GM03348 (cell line): Measurements from ENCODE around the gene RPLP2.

Experiments used
- DNase-seq: peaks from one replicate; pipeline ENCODE4 v3.0.0; 2012; ENCODE audit warnings: low spot score

Gene RPLP2

DNA sequence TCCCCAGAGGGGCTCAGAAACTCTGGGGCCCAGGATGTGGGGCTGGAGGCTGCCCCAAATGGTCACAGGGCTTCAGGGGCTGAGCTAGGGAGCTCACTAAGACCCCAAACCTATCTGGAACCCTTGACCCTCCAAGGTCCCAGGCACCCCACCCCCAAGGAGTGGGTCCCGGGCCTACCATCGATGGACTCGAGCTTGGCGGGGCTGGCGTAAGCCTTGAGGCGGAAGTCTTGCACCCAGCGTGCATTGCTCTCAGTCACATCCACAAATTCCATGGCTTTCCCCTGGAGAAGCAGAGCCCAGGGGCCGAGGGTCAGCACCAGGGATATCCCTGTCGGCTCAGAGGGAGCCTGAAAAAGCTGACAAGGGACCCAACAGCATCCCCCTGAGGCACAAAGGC, 35.9 kb upstream of the RPLP2 start:
- DNase-seq, result no peak

- DNase-seq, result peak; percentile 53
Observed at GRCh38 chr11:774873-775592, 34.7 kb upstream of the RPLP2 start.

DNA sequence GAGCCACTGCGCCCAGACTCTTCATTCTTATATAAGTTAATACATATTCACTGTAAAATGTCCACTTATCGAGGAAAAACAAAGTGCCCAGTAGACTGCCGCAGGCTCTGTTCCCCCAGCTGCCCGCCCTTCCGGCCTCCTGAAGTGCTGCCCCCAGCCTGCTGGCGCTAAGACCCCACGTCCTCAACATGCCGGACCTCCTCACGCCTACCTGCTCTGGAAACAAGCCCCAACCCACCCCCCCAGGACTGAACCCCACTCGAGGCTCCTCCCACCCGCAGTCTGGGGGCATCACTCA, 33.6 kb upstream of the RPLP2 start:
- no peak for DNase-seq

- no peak for DNase-seq
Observed at GRCh38 chr11:776561-777287, 33.0 kb upstream of the RPLP2 start.

GRCh38 chr11:777288-778255, 32.2 kb upstream of the RPLP2 start, which contains the start of gene GATD1:
Gene GATD1, minus strand, starts transcription at chr11:777487. Its CDS starts 25 bp downstream, at chr11:777462.
- DNase-seq, result peak; percentile 100

DNA sequence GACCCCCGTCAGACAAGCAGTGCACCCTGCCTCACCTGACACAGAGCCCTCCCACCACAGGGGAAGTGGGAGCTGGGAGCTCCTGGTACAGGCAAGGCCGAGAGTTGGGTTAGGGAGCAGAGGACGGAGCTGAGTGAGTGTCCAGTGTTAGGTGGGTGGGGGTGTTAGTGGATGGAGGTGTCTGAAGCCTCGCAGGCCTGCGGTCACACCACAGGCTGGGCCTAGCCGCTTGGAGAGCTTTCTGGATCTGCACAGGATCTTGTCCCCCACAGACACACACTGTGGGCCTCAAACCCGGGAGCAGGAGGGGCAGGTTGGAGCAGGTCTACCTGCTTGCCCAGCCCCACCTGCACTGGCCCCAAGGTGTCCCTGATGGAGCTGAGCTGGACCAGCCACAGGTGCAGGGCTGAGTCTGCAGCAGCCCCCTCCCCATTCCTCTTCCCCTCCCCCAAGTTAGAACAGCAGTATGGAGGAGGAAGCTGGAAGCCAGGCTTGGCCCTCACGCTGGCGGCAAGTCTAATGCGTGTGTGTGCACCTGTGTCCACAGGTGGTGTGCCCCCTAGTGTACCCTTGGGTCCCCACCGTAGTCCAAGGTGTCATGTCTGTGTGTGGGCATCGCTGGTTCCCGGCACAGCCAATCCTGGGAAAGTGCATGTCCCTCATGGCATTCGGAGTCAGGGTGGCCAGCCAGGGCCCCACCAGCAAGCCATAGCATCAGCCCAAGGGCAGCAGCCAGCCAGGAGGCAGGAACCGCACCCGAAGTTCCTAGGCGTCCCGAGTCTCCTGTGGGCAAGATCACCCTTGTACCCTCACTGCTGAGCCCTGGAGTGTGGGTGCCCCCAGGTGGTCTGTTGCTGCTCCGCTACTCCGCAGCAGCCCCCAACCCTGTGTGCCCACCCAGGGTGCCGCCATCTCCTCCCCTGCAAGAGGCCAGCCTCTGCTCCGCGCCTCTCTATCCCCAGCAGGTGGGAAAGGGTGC, 30.5 kb upstream of the RPLP2 start:
- DNase-seq, result no peak

DNA sequence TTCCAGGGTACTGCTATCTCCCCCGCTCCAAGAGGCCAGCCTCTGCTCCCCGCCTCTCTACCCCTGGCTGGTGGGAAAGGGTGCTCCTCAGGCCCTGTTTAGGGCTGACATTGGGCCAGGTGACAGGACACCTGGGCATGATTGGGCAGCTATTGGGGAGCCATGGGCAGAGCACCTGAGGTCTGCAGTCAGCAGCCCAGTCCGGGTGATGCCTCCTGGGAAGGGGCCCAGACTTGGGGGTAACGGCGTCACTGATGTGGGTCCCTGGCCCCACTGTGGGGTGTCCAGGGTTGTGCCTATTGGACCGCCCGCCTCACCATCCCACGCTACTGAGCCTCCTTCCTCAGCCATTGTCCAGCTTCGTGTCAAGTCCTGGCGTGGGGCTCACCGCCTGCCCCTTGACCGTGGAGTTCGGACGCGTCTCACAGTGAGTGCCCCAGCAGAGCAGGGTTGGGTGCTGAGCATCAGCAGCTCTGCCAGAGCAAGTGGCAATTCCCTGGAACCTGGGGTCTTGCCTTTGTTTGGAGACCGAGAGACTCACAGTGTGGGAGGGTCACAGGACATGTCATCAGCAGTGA, 29.7 kb upstream of the RPLP2 start:
- no peak for DNase-seq

DNA sequence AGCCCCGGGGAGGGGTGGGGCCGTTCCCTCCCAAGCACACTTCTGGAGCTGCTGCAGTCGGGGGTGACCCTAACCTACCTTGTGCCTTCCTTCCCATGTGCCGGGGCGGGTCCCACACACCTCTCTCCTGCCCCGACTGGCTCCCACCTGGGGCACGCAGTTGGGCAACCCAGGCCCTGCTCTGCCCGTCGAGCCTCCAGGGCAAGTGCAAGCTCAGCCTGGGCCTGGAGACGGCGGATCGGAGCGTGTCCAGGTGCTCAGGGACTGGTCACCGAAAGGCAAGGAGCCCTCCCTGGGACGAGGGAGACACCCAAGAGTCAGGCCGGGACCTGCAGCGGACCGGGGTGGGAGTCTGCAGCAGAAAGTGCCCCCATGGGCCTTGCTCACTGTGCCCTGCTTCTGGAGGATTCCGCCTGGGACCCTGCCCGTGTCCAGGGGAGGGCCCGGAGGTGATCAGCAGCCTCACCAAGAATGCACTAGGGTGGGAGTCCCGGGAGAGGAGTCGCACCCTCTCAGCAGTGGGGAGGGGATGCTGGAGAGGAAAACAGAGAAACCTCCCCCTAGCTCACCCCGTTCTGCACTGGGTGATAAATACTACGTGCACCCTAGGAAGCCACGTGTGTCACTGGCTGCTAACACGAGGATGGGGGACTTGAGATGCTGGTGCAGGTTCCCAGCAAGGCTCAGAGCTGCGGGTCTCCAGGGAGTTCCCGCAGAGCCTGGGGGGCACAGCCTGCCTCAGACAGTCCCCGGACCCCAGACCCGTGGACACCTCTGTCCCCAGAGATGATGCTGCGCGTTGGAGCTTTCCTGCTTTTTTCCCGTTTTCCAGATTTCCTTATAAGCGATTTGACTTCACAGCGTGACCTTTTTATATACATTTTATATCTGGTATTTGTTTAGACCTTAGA, 27.2 kb upstream of the RPLP2 start:
- no peak for DNase-seq

DNA sequence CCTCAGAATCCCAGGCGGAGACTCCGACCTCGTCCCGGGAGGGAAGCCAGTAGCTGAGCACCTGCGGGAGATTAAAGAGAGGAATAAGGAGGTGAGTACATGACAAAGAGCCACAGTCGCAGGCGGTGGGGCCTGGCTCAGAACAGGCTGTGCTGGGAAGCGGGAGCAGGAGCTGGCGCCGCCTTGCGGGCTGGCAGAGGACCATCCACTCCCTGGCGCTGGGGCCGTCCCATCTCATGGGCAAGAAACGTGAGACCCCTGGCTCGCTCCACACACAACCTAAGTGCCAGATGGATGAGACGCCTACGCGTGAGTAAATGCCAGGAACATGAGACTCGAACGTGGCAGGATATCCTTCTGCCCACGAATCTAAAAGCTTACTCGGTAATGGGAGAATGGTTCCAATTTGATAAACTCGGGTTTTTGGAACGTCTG, 26.2 kb upstream of the RPLP2 start:
- peak; percentile 88 for DNase-seq

- no peak for DNase-seq
Observed at GRCh38 chr11:786235-787083, 23.3 kb upstream of the RPLP2 start.

- no peak for DNase-seq
Observed at GRCh38 chr11:787084-787675, 22.6 kb upstream of the RPLP2 start.

DNA sequence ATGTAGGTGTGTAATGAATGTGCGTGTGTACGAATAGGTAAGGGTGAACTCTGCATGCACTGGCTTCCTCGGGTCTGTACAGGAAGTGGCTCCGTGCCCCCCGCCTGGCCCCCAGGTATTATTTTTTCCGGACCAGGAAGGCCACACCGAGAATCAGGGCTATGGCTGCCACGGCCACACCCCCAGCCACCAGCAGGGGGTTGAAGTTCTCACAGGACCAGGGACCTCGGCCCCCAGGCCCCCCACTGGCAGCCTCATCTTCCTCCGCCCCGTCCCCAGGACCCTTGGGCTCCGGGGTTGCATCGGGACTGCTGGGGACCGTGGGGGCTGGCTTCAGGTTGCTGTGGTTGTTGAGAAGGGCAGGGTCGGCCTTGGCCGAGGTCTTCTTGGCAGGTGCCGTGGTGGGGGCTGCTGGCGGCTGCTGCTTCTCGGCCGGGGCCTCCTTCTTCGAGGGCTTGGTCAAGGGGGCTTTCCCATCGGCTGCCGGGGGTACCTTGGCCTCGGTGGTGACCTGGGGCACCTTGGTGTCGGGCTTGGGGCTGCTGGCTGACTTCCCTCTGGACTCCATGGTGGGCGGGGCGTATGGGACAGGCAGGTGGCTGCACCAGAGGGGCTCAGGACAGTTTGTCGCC, 21.6 kb upstream of the RPLP2 start:
- no peak for DNase-seq

DNA sequence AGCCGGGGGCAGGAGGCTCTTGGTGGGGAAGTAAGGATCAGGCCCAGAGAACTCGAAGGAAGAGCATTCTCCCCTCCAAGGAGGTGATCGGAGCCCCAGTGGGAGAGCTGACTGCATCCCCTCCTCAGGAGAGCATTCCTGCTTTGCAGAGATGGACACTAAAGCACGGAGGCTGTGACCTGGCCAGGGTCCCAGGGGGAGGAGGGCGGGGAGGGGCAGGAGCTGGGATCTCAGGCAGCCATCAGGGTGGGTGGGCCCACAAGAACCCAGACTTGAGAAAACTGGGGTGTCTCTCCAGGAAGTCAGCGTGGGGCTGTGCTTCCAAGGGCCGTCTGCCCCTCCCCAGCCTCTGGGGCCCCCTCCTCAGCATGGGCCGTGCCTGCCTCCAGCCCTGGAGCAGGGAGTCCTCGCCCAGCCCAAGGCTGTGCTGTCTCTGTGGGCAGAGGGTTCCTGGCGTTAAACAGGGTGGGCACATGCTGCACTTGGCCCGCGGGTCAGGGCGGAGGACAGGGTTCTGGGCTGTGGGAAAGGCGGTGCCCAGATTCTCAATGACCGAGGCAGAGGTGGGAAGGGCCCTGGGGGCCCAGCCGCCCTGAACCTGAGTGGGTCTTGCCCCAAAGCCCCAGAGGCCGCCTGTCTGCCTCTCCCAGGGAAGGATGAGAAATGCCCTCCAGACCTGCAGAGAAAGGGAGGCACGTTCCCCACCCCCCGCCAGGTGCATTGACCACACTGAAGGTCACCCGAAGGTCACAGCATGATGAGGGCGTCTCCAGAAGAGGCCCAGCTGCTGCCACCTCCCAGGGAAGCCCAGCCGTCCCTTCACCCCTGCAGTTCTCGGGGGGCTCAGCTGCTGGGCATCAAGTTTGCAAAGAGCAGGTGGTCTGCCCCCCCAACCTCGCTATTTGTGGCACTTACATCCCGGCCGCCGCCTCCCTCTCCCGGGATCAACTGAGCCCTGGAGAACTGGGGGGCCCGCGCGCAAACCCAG, 20.5 kb upstream of the RPLP2 start:
- DNase-seq, result no peak

- peak; percentile 88 for DNase-seq
Observed at GRCh38 chr11:789943-790342, 19.8 kb upstream of the RPLP2 start, which contains the start of gene CEND1. Gene CEND1, minus strand, starts transcription at chr11:790090. Its CDS starts 1,514 bp downstream, at chr11:788576.

GRCh38 chr11:790721-791564, 18.8 kb upstream of the RPLP2 start:
- DNase-seq, result peak; percentile 59
